GM12892 (cell line): ENCODE data around the gene PLXNB2.
A peak's percentile ranks its signal among the peaks of the same experiment; 100 is the strongest.

Experiments used
- DNase-seq: peaks from one replicate; pipeline ENCODE4 v3.0.0; 2011; ENCODE audit not compliant: insufficient read length
- FAIRE-seq: peaks from 2 replicates; lab custom pipeline; 2011; peaks lifted over from hg19 to GRCh38; lab: Jason Lieb, UNC
- POLR2A ChIP-seq: IDR thresholded peaks from 2 replicates; pipeline ENCODE4 v1.6.1; 2011; ENCODE audit warnings: low read depth, low read length, control low read depth
- POLR2AphosphoS5 ChIP-seq: IDR thresholded peaks from 2 replicates; pipeline ENCODE4 v1.6.1; 2011; ENCODE audit warnings: low read depth, low read length, control low read depth
- TAF1 ChIP-seq: IDR thresholded peaks from 2 replicates; pipeline ENCODE4 v1.6.1; 2011; ENCODE audit warnings: low read depth, mild to moderate bottlenecking, control low read depth, low read length, borderline replicate concordance

PLXNB2 gene

DNA sequence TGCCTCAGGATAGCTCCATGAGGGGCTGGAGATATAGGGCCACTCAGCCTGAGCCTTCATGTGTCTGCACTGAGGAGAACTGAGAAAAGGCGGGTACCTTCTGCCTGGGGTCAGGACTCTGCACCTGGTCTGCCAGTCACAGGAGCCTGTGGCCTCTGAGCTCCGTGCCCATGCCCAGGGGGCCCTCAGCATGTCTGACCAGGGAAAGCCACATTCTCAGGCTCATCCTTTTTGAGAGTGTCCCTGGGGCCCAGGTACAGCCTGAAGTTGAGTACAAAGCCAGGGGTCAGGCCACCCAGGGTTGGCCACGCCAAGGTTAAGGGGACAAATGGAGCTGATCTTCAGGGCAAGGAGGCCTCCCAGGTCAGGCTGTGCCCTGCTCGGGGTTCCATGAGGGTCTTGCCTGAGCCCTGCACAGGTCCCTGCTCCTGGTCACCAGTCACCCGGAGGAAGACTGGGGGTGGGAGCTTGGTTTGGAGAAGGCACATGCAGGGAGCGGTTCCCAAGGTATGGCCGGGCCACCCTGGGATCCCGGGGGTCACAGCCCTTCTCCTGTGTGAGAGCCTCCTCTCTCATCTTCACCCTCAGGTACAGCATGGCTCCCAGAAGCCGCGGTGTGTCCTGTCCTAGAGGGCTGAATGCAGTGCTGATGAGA, 13.4 kb upstream of the PLXNB2 start:
- FAIRE-seq, result no peak
- DNase-seq, result no peak
- TF ChIP-seq POLR2A, result no peak
- no peak for TF ChIP-seq TAF1
- TF ChIP-seq POLR2AphosphoS5, result no peak

DNA sequence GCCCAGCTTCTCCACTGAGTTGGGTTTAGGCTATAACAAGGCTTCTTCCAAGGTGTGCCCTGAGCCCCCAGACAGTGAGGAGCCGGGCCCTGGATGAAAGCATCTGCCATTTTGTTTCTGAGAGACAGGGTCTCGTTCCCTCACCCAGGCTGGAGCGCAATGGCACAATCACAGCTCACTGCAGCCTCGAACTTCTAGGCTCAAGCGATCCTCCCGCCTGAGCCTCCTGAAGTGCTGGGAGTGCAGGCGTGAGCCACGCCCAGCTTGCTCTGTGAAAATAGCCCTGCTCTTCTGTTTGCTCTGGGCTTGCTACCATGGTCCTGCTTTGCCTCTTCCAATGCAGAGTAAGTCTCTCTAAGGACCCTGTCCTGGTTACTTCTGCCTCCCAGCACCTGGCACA, 12.7 kb upstream of the PLXNB2 start:
- TF ChIP-seq TAF1 (no peak), POLR2AphosphoS5 (no peak), POLR2A (no peak)
- no peak for DNase-seq
- no peak for FAIRE-seq

DNA sequence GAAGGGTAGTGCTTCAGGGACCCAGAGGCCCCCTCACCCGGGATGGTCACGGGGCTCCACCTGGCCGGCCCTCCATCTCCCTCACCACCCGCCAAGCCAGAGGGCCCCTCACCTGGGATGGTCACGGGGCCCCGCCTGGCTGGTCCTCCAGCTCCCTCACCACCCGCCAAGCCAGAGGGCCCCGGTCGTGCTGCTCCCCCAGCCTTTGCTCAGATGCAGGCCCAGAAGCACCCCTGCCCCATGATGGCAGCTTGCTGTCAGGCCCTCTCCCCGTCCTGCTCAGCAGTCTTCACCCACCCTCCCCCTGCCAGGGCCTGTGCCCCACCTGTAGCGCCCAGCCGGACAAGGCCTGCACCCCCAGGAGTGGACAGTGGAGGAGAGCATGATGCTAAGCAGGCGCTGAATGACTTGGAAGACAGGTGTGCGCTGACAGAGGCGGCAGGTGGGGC, 12.1 kb upstream of the PLXNB2 start:
- no peak for FAIRE-seq
- no peak for TF ChIP-seq TAF1
- no peak for DNase-seq

DNA sequence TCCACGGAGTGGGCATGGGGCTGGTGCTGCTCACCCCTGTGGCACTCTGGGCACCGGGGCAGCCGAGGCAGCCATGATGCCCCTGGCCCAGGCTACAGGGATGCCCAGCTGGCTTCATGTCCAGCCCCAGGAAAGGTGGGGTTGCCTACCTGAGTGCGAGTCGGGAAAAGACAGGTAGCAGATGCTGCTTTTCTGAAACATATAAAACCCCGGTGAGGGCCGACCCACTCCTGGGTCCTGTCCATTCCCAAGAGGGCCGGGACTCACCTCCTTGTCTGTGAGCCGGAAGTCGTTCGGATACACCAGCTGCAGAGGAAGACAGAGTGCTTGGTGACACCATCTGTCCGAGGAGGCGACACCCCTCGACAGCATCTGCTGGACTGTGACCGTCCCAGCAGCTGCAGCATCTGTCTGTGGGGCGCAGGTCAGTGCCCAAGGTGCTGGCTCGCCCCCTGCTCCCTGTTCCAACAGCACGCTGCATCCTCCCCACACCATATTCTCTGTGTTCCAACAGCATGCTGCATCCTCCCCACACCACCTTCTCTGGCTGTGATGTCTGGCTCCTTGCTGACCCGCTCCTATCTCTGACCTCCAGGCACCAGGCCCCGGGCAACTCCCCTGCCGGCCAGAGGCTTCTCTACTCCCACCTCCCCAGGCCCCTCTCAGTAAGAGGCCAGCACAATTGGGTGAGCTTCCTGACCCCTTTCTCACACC, 11.4 kb upstream of the PLXNB2 start:
- FAIRE-seq (peak; percentile 57), DNase-seq (peak; percentile 31)
- TF ChIP-seq POLR2AphosphoS5, result no peak
- no peak for TF ChIP-seq TAF1
- TF ChIP-seq POLR2A, result no peak

DNA sequence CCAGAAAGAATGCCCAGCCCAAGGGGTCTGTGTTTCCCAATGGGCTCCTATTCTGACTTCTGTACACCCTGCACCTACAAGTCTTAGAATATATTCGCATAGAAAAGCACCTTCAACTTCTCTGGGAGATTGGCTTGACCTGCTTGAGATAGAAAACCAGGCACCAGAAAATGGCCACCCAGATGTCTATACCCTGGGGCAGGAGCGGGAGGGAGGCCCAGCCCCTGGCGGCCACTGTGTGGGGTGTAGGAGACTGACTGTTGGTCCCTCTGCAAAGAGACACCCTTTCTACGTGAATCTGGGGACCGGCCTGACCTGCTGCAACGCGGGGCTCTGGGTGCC, 10.9 kb upstream of the PLXNB2 start:
- no peak for FAIRE-seq
- TF ChIP-seq POLR2A (no peak), POLR2AphosphoS5 (no peak), TAF1 (no peak)
- peak; percentile 20 for DNase-seq

- FAIRE-seq, result no peak
- TF ChIP-seq TAF1 (no peak), POLR2A (no peak), POLR2AphosphoS5 (no peak)
These were observed 10.2 kb upstream of the PLXNB2 start for GRCh38 chr22:50317674-50318073.

DNA sequence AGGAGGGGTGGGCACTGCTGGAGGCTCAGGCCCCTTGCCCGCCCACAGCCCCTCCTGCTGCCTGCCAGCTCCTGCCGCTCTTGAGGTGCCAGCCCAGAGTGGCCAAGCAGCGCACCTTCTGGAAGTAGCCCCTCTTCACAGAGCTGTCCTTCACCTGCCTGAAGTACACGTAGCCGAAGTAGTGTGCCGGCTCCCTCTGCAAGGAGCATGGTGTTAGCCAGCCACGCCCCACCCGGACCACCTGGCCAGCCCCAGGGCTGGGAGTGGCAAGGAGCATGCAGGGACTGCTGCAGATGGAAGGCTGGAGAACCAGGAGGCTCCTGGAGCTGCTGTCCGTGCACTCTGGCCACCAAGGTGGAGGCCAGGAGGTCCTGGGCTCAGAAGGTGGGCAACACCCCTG, 9.7 kb upstream of the PLXNB2 start:
- FAIRE-seq (no peak), DNase-seq (peak; percentile 21)

More at GRCh38 chr22:50317674-50318073, 10.2 kb upstream of the PLXNB2 start:
- peak; percentile 19 for DNase-seq

GRCh38 chr22:50316114-50317065, 8.9 kb upstream of the PLXNB2 start:
- TF ChIP-seq TAF1 (no peak), POLR2AphosphoS5 (no peak), POLR2A (no peak)
- DNase-seq, result no peak
- FAIRE-seq, result no peak

More for the DNA sequence above, 9.7 kb upstream of the PLXNB2 start:
- no peak for TF ChIP-seq POLR2AphosphoS5

- TF ChIP-seq POLR2A, result no peak
- no peak for TF ChIP-seq POLR2AphosphoS5
- TF ChIP-seq TAF1, result no peak
- peak; percentile 14 for DNase-seq
- FAIRE-seq, result peak; percentile 92
These were observed 8.1 kb upstream of the PLXNB2 start for GRCh38 chr22:50315289-50316113.

DNA sequence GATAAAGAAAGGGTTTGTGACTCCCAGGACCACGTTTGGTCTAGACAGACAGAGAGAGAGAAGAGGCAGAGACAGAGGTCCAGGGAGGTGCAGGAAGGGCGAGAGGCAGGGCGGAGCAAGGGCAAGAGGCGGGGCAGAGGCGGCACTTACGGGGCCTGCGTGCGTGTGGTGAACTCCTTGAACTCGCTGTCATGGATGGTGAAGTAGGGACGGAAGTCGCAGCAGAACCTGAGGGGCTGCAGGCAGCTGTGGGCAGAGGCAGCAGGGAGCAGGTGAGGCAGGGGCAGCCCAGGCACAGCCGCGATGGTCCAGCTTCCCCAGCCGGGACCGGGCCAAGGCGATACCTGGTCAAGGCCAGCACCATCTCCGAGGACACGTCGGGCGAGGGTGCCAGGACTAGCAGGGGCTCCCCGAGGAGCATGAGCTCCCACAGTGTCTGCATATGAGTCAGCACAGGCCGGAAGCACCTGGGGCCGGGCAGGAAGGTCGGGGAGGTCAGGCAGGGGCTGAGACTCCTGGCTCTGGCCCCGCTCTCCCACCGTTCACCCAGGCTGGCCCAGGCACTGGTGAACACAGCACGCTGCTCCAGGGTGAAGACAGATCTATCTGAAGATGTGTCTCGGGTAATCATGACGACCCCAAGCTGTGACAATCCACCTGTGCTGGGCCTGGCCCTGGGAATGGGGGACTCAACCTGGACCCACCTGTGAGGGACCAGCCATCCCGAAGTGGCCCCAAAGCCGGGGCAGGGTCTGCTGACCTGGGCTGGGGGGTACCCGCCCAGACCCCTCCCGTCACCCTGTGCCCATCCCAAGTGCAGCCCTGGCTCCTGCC, 7.2 kb upstream of the PLXNB2 start:
- DNase-seq (peak; percentile 90), FAIRE-seq (peak; percentile 100)
- TF ChIP-seq POLR2AphosphoS5, result peak; percentile 81
- TF ChIP-seq POLR2A, result peak; percentile 68; the same call in 1 of the 2 replicates
- no peak; the same call in none of the 2 replicates for TF ChIP-seq TAF1
